ENCODE measurements around the gene MRFAP1L1. TPM values are rescaled to one million over a fixed set of nuclear protein-coding genes. Genes with fewer than 3 reads are reported as not detected.

The MRFAP1L1 gene
- total RNA-seq, 2 experiments from 2014 or later, result 26.6 to 27.0 TPM

DNA sequence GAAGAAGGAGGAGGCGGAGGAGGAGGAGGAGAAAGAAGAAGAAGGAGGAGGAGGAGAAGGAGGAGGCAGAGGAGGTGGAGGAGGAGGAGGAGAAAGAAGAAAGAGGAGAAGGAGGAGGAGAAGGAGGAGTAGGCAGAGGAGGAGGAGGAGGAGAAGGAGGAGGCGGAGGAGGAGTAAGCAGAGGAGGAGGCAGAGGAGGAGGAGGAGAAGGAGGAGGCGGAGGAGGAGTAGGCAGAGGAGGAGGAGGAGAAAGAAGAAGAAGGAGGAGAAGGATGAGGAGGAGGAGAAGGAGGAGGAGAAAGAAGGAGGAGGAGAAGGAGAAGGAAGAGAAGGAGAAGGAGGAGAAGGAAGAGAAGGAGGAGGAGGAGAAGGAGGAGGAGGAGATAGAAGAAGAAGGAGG lies 49.2 kb downstream of the MRFAP1L1 start:
- Mint-ChIP-seq H3K4me3 (no peak overlapping the region), H3K36me3 (ENCODE audit: low read depth) (no peaks in the 10 kb centered on the region), H3K9me3 (no peaks in the 10 kb centered on the region), H3K4me1 (ENCODE audit: low read depth) (no peaks in the 10 kb centered on the region), H3K27me3 (peaks cover 29% of the 10 kb centered on the region), H3K27ac (no peak overlapping the region)
- intact Hi-C loops (cut with DNase I, micrococcal nuclease), result no loop called here
- Histone ChIP-seq H3K27ac (ENCODE audit: low read depth in 1 of 2, low read length in 2 of 2) (no peak overlapping the region), H3K9me3 (ENCODE audit: control insufficient read depth in 1 of 2, insufficient read depth in 1 of 2, low read length in 2 of 2) (peaks cover 0 to 5% of the 10 kb centered on the region in 2 experiments), H3K27me3 (ENCODE audit: control insufficient read depth in 1 of 2, insufficient read depth in 2 of 2, low read length in 2 of 2) (peaks cover 7 to 8% of the 10 kb centered on the region in 2 experiments), H3K36me3 (ENCODE audit: insufficient read depth, low read length) (no peaks in the 10 kb centered on the region), H3K4me1 (ENCODE audit: insufficient read depth, low read length) (peaks cover 32% of the 10 kb centered on the region), H3K4me3 (ENCODE audit: low read length) (no peak overlapping the region)
- DNase-seq, result no peak
- TF ChIP-seq, protein P1, sequence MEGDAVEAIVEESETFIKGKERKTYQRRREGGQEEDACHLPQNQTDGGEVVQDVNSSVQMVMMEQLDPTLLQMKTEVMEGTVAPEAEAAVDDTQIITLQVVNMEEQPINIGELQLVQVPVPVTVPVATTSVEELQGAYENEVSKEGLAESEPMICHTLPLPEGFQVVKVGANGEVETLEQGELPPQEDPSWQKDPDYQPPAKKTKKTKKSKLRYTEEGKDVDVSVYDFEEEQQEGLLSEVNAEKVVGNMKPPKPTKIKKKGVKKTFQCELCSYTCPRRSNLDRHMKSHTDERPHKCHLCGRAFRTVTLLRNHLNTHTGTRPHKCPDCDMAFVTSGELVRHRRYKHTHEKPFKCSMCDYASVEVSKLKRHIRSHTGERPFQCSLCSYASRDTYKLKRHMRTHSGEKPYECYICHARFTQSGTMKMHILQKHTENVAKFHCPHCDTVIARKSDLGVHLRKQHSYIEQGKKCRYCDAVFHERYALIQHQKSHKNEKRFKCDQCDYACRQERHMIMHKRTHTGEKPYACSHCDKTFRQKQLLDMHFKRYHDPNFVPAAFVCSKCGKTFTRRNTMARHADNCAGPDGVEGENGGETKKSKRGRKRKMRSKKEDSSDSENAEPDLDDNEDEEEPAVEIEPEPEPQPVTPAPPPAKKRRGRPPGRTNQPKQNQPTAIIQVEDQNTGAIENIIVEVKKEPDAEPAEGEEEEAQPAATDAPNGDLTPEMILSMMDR (IDR thresholded peaks at IDR 0.05), result no peak
- no peak for ATAC-seq (ENCODE audit: poor library complexity)
- CTCF ChIA-PET, result no interaction called here
- POLR2A ChIA-PET, result interaction anchor here (1.2 to 3.9 kb wide), 2 partner anchors 13 to 49 kb away, joined by 5 to 35 read pairs; partner anchors contain the start of gene MRFAP1L1

DNA sequence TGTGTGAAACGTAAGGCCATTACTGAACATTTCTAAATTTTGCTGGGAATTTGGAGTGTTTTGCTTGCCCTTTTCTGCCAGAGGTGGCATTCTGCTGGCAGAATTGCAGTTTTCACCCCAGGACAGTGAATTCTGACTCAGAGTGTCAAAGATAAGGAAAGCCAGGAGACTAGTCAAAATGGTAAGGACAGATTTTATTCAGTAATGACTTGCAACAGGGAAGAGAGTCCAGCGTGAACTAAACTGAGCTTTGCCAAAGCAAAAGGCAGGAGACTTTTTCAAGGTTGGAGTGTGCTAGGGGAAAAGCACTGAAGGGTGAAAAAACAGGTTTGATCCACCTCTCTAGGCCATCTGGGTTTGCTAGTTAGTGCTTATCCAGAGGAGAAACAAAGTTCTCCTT lies 49.8 kb downstream of the MRFAP1L1 start:
- POLR2A ChIA-PET, result interaction anchor here (1.1 to 4.9 kb wide), 6 partner anchors 14 to 249 kb away, joined by 3 to 56 read pairs (median 5); partner anchors contain the start of genes MRFAP1, MRFAP1L1 and TBC1D14
- H3K9me3 ChIP-seq (ENCODE audit: control insufficient read depth in 1 of 2, insufficient read depth in 1 of 2, low read length in 2 of 2), result peaks cover 0 to 5% of the 10 kb centered on the region in 2 experiments
- H3K36me3 ChIP-seq (ENCODE audit: insufficient read depth, low read length), result no peaks in the 10 kb centered on the region
- Mint-ChIP-seq H3K9me3 (no peaks in the 10 kb centered on the region), H3K4me3 (no peak overlapping the region), H3K27ac (no peak overlapping the region), H3K4me1 (ENCODE audit: low read depth) (no peaks in the 10 kb centered on the region), H3K36me3 (ENCODE audit: low read depth) (no peaks in the 10 kb centered on the region), H3K27me3 (peaks cover 29% of the 10 kb centered on the region)
- H3K27me3 ChIP-seq (ENCODE audit: control insufficient read depth in 1 of 2, insufficient read depth in 2 of 2, low read length in 2 of 2), result peaks cover 7 to 8% of the 10 kb centered on the region in 2 experiments
- peaks cover 32% of the 10 kb centered on the region for H3K4me1 ChIP-seq (ENCODE audit: insufficient read depth, low read length)
- TF ChIP-seq, protein P1 (IDR thresholded peaks at IDR 0.05), result no peak
- no peak overlapping the region for H3K4me3 ChIP-seq (ENCODE audit: low read length)
- CTCF ChIA-PET, result interaction anchor here (1.8 kb wide), 1 partner anchor 15 kb away, joined by 5 read pairs; no protein-coding TSS in a partner anchor
- intact Hi-C loops (cut with DNase I, micrococcal nuclease), result no loop called here
- no peak overlapping the region for H3K27ac ChIP-seq (ENCODE audit: low read depth in 1 of 2, low read length in 2 of 2)
- DNase-seq (no peak), ATAC-seq (ENCODE audit: poor library complexity) (no peak)

DNA sequence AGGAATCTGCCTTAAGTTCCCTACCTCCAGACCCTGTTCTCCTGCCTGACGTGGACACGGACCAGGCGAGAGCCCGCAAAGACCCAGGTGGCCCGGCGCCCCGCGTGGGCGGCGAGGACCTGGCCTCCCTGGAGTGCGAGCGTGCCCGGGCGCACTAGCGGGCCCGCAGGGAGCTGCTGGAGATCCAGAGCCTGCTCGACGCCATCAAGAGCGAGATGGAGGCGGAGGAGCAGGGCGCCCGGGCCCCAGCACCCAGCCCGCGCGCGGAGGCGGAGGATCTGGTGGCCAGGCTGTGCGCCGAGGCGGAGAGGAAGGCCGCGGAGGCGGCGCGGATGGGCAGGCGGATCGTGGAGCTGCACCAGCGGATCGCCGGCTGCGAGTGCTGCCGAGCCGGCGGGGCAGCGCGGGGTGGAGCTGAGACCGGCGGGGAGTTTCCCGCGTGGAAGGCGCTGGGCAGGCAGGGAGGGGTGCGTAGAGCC lies 51.0 kb downstream of the MRFAP1L1 start:
- TF ChIP-seq, protein P1 (IDR thresholded peaks at IDR 0.05), result no peak
- intact Hi-C loops (cut with DNase I, micrococcal nuclease), result no loop called here
- ATAC-seq (ENCODE audit: poor library complexity) (peak; percentile 90), DNase-seq (peak in 13 of 14 experiments; percentile 33 to 86 (median 50))
- H3K4me3 ChIP-seq (ENCODE audit: low read length), result peak overlapping the region; percentile 48
- H3K9me3 Mint-ChIP-seq, result no peaks in the 10 kb centered on the region
- peaks cover 20% of the 10 kb centered on the region for H3K4me1 ChIP-seq (ENCODE audit: insufficient read depth, low read length)
- H3K27me3 Mint-ChIP-seq, result peaks cover 29% of the 10 kb centered on the region
- CTCF ChIA-PET, result interaction anchor here (1.8 kb wide), 1 partner anchor 17 kb away, joined by 5 read pairs; no protein-coding TSS in a partner anchor
- H3K27me3 ChIP-seq (ENCODE audit: control insufficient read depth in 1 of 2, insufficient read depth in 2 of 2, low read length in 2 of 2), result peaks cover under 1 to 4% of the 10 kb centered on the region in 2 experiments
- H3K27ac ChIP-seq (ENCODE audit: low read depth in 1 of 2, low read length in 2 of 2), result no peak overlapping the region
- peak overlapping the region; percentile 79 for H3K4me3 Mint-ChIP-seq
- peak overlapping the region; percentile 27 for H3K27ac Mint-ChIP-seq
- POLR2A ChIA-PET, result interaction anchor here (0.6 to 4.9 kb wide), 11 partner anchors 12 to 1559 kb away, joined by 3 to 56 read pairs (median 4); partner anchors contain the start of genes MRFAP1, MRFAP1L1 and TBC1D14
- H3K36me3 ChIP-seq (ENCODE audit: insufficient read depth, low read length), result no peaks in the 10 kb centered on the region
- no peaks in the 10 kb centered on the region for H3K4me1 Mint-ChIP-seq (ENCODE audit: low read depth)
- peaks cover 0 to 5% of the 10 kb centered on the region in 2 experiments for H3K9me3 ChIP-seq (ENCODE audit: control insufficient read depth in 1 of 2, insufficient read depth in 1 of 2, low read length in 2 of 2)
- H3K36me3 Mint-ChIP-seq (ENCODE audit: low read depth), result no peaks in the 10 kb centered on the region

Measured in CD4-positive, alpha-beta T cell (primary cell).